Spleen (tissue), 11 donors: ENCODE data around the gene SECTM1. TPM values are rescaled to one million over a fixed set of nuclear protein-coding genes. Genes with fewer than 3 reads are reported as not detected.

Experiments used
- DNase-seq: peaks from one replicate; pipeline ENCODE4 v3.0.0-alpha.2; 2020
- H3K27ac ChIP-seq, 8 donors: fragments of 200-600 bp; sonication (generic) in 7 of 8; 1 replicate in 4 of 8; 2 replicates in 4 of 8; pipeline versions ENCODE4 v1.5.0 to v1.8.0; 2016 to 2021; ENCODE audit warnings: inconsistent platforms in 4 of 8, mild to moderate bottlenecking in 4 of 8, moderate library complexity in 1 of 8
- H3K27me3 ChIP-seq, 7 donors: fragments of 200-600 bp; sonication (generic) in 6 of 7; replicated peaks in 1 of 7; 1 replicate in 4 of 7; 2 replicates in 3 of 7; pipeline versions ENCODE4 v1.5.0 to v1.8.0; 2016 to 2021; ENCODE audit warnings: inconsistent platforms in 3 of 7, mild to moderate bottlenecking in 1 of 7
- H3K36me3 ChIP-seq, 6 donors: fragments of 200-600 bp; sonication (generic) in 5 of 6; 1 replicate in 4 of 6; 2 replicates in 2 of 6; pipeline versions ENCODE4 v1.5.0 to v1.8.0; 2016 to 2021; ENCODE audit warnings: inconsistent platforms in 2 of 6
- H3K4me1 ChIP-seq, 6 donors: fragments of 200-600 bp; sonication (generic) in 5 of 6; 1 replicate in 3 of 6; 2 replicates in 3 of 6; pipeline versions ENCODE4 v1.5.0 to v1.8.0; 2016 to 2021; ENCODE audit warnings: inconsistent platforms in 3 of 6
- H3K4me3 ChIP-seq, 8 donors: fragments of 200-600 bp; sonication (generic) in 7 of 8; 1 replicate in 4 of 8; 2 replicates in 4 of 8; pipeline versions ENCODE4 v1.5.0 to v1.8.0; 2016 to 2021; ENCODE audit warnings: inconsistent platforms in 4 of 8, mild to moderate bottlenecking in 4 of 8, moderate library complexity in 2 of 8
- H3K9me3 ChIP-seq, 8 donors: fragments of 200-600 bp; sonication (generic) in 7 of 8; 1 replicate in 4 of 8; 2 replicates in 4 of 8; pipeline versions ENCODE4 v1.5.0 to v1.8.0; 2016 to 2021; ENCODE audit warnings: inconsistent platforms in 4 of 8
- CTCF ChIP-seq, 11 experiments: fragments of 200-600 bp in 7 of 11; fragments of 450-650 bp in 4 of 11; sonication (generic) in 4 of 11; IDR thresholded peaks in 8 of 11; conservative IDR thresholded peaks in 3 of 11; 1 replicate in 7 of 11; 2 replicates in 4 of 11; pipeline versions ENCODE4 v1.4.0 to v1.8.0; 2016 to 2021; ENCODE audit warnings: antibody characterized with exemption in 11 of 11, inconsistent platforms in 4 of 11, mild to moderate bottlenecking in 1 of 11
- POLR2A ChIP-seq, 3 donors: fragments of 450-650 bp; IDR thresholded peaks; one replicate each; pipeline ENCODE4 v1.5.1; 2017; ENCODE audit warnings: antibody characterized with exemption in 3 of 3, mild to moderate bottlenecking in 1 of 3
- POLR2AphosphoS5 ChIP-seq, 3 donors: sonication (generic); formaldehyde crosslinking; IDR thresholded peaks; one replicate each; pipeline ENCODE4 v1.5.1; 2017; ENCODE audit warnings: antibody characterized with exemption in 3 of 3
- WGBS, 5 donors: extraction: QIAGEN DNeasy Blood & Tissue Kit in 3 of 5; methylation state at CpG; one replicate each; pipeline versions ENCODE4 v1.1.5 to v1.1.7; 2013 to 2018; 5-methylcytosine and 5-hydroxymethylcytosine counted together
- intact Hi-C: fragments of 100-400 bp; cut with DNase I; formaldehyde crosslinking; loops from one replicate; pipeline ENCODE4 v1.15.0; 2023; ENCODE audit warnings: low total_unique reads
- polyA plus RNA-seq, 3 donors: library from polyadenylated mRNA; stranded (reverse); fragments of 200-250 nt; gene quantifications; one replicate each; pipeline ENCODE4 v1.2.1, GENCODE V29; 2013
- total RNA-seq, 7 donors: library from RNA; depleted of rRNA in 3 of 7; stranded (reverse); fragments of >200 nt in 3 of 7; fragmentation: NEBNext Ultra II Directional in 4 of 7; extraction: Animal tissue kit (Norgen Biotek cat#: 25700) in 4 of 7; gene quantifications; one replicate each; pipeline versions ENCODE4 v1.1.0 to v1.2.1, GENCODE V29; 2016 to 2021
- donor health status: healthy with polysubstance abuse.
- donor health status: DM: no; HTN: no; CAD: no; lungs with moderate emphysema.
- donor health status: DM: no; HTN: no; CAD: no.
- donor health status: Bipolar disorder and iron deficiency.
- donor health status: healthy.
- donor health status: DM: no; HTN: no; CAD: no.
- donor health status: DM: yes; HTN: yes; CAD: no.

SECTM1 gene
- total and polyA plus RNA-seq, 10 donors = 6.0 to 141 (median 60.4) TPM

DNA sequence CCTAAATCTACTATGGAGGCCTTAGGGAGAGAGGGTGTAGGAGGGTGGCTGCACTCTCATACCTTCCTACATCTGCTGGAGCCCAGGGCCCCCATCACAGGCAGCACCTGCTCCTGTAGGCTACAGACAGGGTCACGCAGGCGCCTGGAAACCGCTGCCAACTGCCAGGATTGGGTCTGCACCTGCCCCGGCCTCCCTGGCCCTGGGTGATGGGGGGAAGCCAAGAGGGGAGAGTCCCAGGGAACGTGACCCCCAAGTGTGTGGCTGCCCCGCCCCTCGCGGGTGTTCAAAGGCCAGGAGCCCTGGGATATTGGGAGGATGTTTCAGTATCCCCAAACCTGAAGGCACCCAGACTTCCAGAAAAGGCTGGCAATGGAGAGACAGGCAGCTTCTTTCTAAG is 19.9 kb upstream of the SECTM1 start:
- Histone ChIP-seq H3K4me3 (no peak overlapping the region), H3K9me3 (no peaks in the 10 kb centered on the region), H3K27ac (no peak overlapping the region), H3K4me1 (peaks cover 3 to 21% (median 6%) of the 10 kb centered on the region in 6 donors), H3K36me3 (no peaks in the 10 kb centered on the region), H3K27me3 (peaks cover 0 to 79% (median 7%) of the 10 kb centered on the region in 7 donors)
- intact Hi-C loops = loop anchor here (5.0 kb wide), 1 partner anchor 199 kb away; no protein-coding TSS in a partner anchor
- TF ChIP-seq POLR2A (IDR thresholded peaks at IDR 0.05) = no peak
- TF ChIP-seq CTCF (IDR thresholded peaks at IDR 0.05 in 8 of 11, conservative IDR thresholded peaks at IDR 0.05 in 3 of 11) = no peak
- TF ChIP-seq POLR2AphosphoS5 (IDR thresholded peaks at IDR 0.05) = no peak
- DNase-seq = no peak
- WGBS, 5 donors = 82 to 89% (median 84%) methylated on average over 4 to 8 of the region's 8 CpGs; no CpG with 5 or more reads in 1 of the 5 donors

DNA sequence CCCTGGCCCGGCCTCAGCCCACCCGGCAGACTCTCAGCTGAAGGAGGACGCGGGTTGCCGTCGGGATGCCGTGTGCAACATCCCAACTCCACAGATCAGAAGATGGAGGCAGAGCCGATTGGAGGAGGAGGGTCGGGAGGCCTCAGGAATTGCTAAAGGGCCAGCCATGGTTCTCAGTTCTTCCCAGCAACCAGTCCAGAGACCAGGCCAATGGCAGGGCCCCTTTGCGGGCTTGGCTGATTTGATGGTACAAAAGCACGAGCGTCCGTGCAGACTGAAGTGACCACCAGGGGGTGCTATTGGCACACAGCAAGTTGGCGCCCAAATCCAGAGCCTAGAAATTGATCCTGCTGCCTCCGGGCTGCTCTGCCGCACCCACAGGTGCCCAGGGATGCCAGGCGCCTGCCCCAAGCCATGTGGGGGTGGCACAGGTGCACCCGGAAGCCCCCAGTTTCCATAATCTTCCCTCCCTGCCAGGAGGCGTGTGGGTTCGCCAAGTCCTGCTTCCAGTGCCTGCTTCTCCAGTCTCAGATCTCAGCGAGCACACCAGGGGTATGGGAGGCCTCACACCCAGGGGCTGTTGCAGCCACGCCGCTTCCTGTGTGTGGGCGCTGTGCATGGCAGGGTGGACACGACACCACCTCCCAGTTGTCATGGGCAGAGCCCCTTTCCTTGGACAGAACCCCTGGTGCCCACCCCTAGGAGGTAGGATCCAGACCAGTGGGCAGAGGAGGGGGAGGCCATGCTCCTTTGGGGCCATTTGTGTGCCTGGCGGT is 18.3 kb upstream of the SECTM1 start:
- DNase-seq = peak; percentile 93
- intact Hi-C loops = loop anchor here (2.0 to 5.0 kb wide), 2 partner anchors 63 to 200 kb away; no protein-coding TSS in a partner anchor
- peaks cover 0 to 76% (median 5%) of the 10 kb centered on the region in 7 donors for H3K27me3 ChIP-seq
- TF ChIP-seq POLR2A (IDR thresholded peaks at IDR 0.05) (no peak), CTCF (IDR thresholded peaks at IDR 0.05 in 8 of 11, conservative IDR thresholded peaks at IDR 0.05 in 3 of 11) (peak; percentile 83 to 97 (median 94)), POLR2AphosphoS5 (IDR thresholded peaks at IDR 0.05) (peak; percentile 38 to 51 (median 40))
- no peak overlapping the region for H3K4me3 ChIP-seq
- no peaks in the 10 kb centered on the region for H3K36me3 ChIP-seq
- WGBS, 5 donors = 39 to 48% (median 40%) methylated on average over 14 to 26 of the region's 26 CpGs
- no peaks in the 10 kb centered on the region for H3K9me3 ChIP-seq
- no peak overlapping the region for H3K27ac ChIP-seq
- peaks cover 3 to 20% (median 6%) of the 10 kb centered on the region in 6 donors for H3K4me1 ChIP-seq

- intact Hi-C loops = loop anchor here (2.0 to 5.0 kb wide), 2 partner anchors 64 to 201 kb away; no protein-coding TSS in a partner anchor
Measured at GRCh38 chr17:82351254-82351712, 17.7 kb upstream of the SECTM1 start.

More at GRCh38 chr17:82351254-82351712, 17.7 kb upstream of the SECTM1 start:
- Histone ChIP-seq H3K27ac (no peak overlapping the region), H3K27me3 (peaks cover 0 to 76% (median 0%) of the 10 kb centered on the region in 7 donors), H3K9me3 (no peaks in the 10 kb centered on the region), H3K4me3 (no peak overlapping the region), H3K36me3 (no peaks in the 10 kb centered on the region), H3K4me1 (peaks cover 3 to 24% (median 7%) of the 10 kb centered on the region in 6 donors)
- WGBS, 5 donors = 28 to 47% (median 43%) methylated on average over 13 to 21 of the region's 21 CpGs
- no peak for DNase-seq
- no peak for TF ChIP-seq POLR2A (IDR thresholded peaks at IDR 0.05)
- TF ChIP-seq POLR2AphosphoS5 (IDR thresholded peaks at IDR 0.05) = no peak
- TF ChIP-seq CTCF (IDR thresholded peaks at IDR 0.05 in 8 of 11, conservative IDR thresholded peaks at IDR 0.05 in 3 of 11) = no peak
